Fibroblast of lung (primary cell): ENCODE results near the gene PRKAG2. TPM values are rescaled to one million over a fixed set of nuclear protein-coding genes. Genes with fewer than 3 reads are reported as not detected.

Experiments used
- DNase-seq, 2 donors: peaks; one replicate each; pipeline versions ENCODE4 v3.0.0 to v3.0.0-alpha.2; 2010; ENCODE audit warnings: low read depth in 2 of 2
- H2AFZ ChIP-seq: 2 replicates; pipeline ENCODE4 v1.5.1; 2012; ENCODE audit warnings: low read length, control low read depth, inconsistent platforms
- H3K27ac ChIP-seq: 2 replicates; pipeline ENCODE4 v1.5.1; 2011; ENCODE audit warnings: low read length, control low read depth; ENCODE audit not compliant: insufficient read depth
- H3K27me3 ChIP-seq: 2 replicates; pipeline ENCODE4 v1.5.1; 2011; ENCODE audit warnings: mild to moderate bottlenecking, low read length; ENCODE audit not compliant: control insufficient read depth, insufficient read depth
- H3K36me3 ChIP-seq: 2 replicates; pipeline ENCODE4 v1.5.1; 2011; ENCODE audit warnings: low read length; ENCODE audit not compliant: control insufficient read depth, insufficient read depth
- H3K4me1 ChIP-seq: 2 replicates; pipeline ENCODE4 v1.5.1; 2011; ENCODE audit warnings: low read length; ENCODE audit not compliant: control insufficient read depth, insufficient read depth; ENCODE audit errors: extremely low read depth
- H3K4me2 ChIP-seq: 2 replicates; pipeline ENCODE4 v1.5.1; 2011; ENCODE audit warnings: low read length, control low read depth; ENCODE audit not compliant: insufficient read depth; ENCODE audit errors: extremely low read depth
- H3K4me3 ChIP-seq, 4 experiments: fragments of 200-600 bp in 1 of 4; sonication (generic) in 1 of 4; replicated peaks in 1 of 4; 2 replicates each; pipeline ENCODE4 v1.5.1; 2011 to 2016; ENCODE audit warnings: low read length in 4 of 4, low read depth in 3 of 4, mild to moderate bottlenecking in 3 of 4, control low read depth in 2 of 4, inconsistent platforms in 1 of 4, mixed read lengths in 1 of 4; ENCODE audit not compliant: insufficient read depth in 1 of 4; ENCODE audit errors: control extremely low read depth in 1 of 4
- H3K79me2 ChIP-seq: 2 replicates; pipeline ENCODE4 v1.5.1; 2012; ENCODE audit warnings: mild to moderate bottlenecking, low read length, inconsistent platforms; ENCODE audit not compliant: control insufficient read depth, insufficient read depth
- H3K9ac ChIP-seq: 2 replicates; pipeline ENCODE4 v1.5.1; 2011; ENCODE audit warnings: mild to moderate bottlenecking, low read length, control low read depth; ENCODE audit not compliant: insufficient read depth
- H3K9me3 ChIP-seq: 2 replicates; pipeline ENCODE4 v1.5.1; 2012; ENCODE audit warnings: low read depth, low read length; ENCODE audit not compliant: control insufficient read depth, insufficient read depth
- H4K20me1 ChIP-seq: 2 replicates; pipeline ENCODE4 v1.5.1; 2011; ENCODE audit warnings: low read length; ENCODE audit not compliant: control insufficient read depth, insufficient read depth; ENCODE audit errors: extremely low read depth
- EZH2 ChIP-seq: IDR thresholded peaks from 2 replicates; pipeline ENCODE4 v1.5.1; 2012; ENCODE audit warnings: low read length, control low read depth, mild to moderate bottlenecking; ENCODE audit errors: missing control alignments
- polyA plus RNA-seq, 2 donors: library from polyadenylated mRNA; depleted of rRNA in 1 of 2; stranded (reverse) in 1 of 2; unstranded in 1 of 2; fragments of >200 nt; gene quantifications; 2 replicates each; pipeline ENCODE4 v1.2.1, GENCODE V29; 2011 to 2012; ENCODE audit warnings: missing spikeins in 1 of 2
- total RNA-seq: library from RNA; depleted of rRNA; stranded (reverse); fragments of >200 nt; gene quantifications from 2 replicates; pipeline ENCODE4 v1.2.1, GENCODE V29; 2014
- TF ChIP-seq, protein P1 (sequence below), 2 donors: IDR thresholded peaks in 1 of 2; conservative IDR thresholded peaks in 1 of 2; 1 replicate in 1 of 2; 2 replicates in 1 of 2; pipeline ENCODE4 v1.5.1; 2011 to 2012; ENCODE audit warnings: low read length in 2 of 2, control low read depth in 1 of 2, inconsistent platforms in 1 of 2, low read depth in 1 of 2, mild to moderate bottlenecking in 1 of 2

The PRKAG2 gene
- total and polyA plus RNA-seq, 2 donors (not counting 1 experiment from before 2014, with no cell fraction given): 11.9 to 56.7 TPM

DNA sequence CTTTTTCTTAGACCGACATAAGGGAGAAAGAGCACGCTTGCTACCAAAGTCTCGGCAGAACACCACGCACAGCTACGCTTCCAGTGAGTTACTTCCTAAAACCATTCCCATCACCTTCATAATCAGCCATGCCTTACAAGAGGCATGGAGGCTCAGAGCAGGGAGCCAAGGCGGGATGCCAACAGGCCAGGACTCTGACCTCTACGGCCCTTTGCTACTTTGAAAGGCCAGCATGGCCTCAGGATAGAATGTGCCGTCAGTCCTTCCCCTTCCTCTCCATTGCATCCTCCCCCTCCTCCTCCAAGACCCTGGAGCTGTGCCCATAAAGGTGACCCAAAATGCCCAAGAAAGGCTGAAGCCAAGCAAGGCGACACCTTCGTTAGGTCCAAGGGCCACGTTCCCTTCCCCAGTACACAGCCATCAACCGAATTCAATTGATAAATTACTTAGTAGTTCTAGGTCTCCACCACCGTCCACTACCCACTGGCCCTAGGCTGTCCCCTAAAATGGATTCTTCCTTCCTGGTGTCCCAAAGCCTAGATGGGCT lies 5.7 kb downstream of the PRKAG2 start:
- Histone ChIP-seq H3K9me3 (no peaks in the 10 kb centered on the region), H3K9ac (no peak overlapping the region), H3K4me1 (no peaks in the 10 kb centered on the region), H3K4me3 (no peak overlapping the region), H4K20me1 (no peaks in the 10 kb centered on the region), H3K79me2 (no peaks in the 10 kb centered on the region), H3K4me2 (no peak overlapping the region), H2AFZ (no peak overlapping the region), H3K36me3 (no peaks in the 10 kb centered on the region), H3K27me3 (peaks cover 9% of the 10 kb centered on the region), H3K27ac (no peak overlapping the region)
- no peak for DNase-seq
- no peak for TF ChIP-seq EZH2
- TF ChIP-seq, protein P1, sequence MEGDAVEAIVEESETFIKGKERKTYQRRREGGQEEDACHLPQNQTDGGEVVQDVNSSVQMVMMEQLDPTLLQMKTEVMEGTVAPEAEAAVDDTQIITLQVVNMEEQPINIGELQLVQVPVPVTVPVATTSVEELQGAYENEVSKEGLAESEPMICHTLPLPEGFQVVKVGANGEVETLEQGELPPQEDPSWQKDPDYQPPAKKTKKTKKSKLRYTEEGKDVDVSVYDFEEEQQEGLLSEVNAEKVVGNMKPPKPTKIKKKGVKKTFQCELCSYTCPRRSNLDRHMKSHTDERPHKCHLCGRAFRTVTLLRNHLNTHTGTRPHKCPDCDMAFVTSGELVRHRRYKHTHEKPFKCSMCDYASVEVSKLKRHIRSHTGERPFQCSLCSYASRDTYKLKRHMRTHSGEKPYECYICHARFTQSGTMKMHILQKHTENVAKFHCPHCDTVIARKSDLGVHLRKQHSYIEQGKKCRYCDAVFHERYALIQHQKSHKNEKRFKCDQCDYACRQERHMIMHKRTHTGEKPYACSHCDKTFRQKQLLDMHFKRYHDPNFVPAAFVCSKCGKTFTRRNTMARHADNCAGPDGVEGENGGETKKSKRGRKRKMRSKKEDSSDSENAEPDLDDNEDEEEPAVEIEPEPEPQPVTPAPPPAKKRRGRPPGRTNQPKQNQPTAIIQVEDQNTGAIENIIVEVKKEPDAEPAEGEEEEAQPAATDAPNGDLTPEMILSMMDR (conservative IDR thresholded peaks at IDR 0.05 in 1 of 2, IDR thresholded peaks at IDR 0.05 in 1 of 2; ENCODE audit: low read depth in 1 of 2, low read length in 2 of 2): no peak

DNA sequence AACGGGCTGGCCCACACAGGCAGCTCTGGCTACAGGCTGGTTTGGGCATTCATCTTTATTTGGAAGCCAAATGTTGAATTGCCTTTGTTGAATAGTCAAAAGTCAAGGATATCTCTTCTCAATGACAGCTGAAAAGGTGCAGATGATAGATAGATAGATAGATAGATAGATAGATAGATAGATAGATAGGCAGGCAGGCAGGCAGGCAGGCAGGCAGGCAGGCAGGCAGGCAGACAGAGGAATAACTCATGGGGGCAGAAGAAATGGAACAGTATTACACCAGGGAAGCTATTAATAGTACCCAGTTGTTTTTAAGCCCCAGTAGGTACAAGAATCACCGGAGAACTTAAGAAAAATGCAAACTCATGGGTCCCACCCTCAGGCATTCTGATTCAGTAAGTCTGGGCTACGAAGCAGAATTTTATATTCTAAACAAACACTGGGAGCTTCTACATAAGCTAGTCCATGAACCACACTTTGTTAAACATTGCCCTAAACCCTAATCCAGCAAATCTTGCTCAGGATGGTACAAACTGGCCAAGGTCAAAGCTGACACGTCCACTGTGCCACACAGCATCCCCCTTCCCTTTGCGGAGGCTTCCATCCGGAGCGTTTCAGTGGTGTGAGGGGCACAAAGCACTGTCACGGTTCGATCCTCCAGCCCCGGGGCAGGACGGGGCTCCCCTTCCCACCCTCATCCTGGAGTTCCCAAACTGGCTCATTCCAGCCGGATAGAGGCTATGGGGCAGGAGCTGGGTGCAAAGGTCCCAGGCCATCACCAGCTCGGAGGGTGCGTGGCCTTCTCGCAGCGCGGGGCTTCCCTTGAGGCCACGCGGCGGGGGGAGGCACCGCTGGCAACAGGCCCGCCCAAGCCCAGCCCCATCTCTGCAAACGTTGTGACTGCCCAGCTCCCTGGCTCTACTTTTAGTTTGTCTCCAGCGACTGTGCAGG lies 6.7 kb downstream of the PRKAG2 start:
- H3K79me2 ChIP-seq: no peaks in the 10 kb centered on the region
- no peak for TF ChIP-seq EZH2
- TF ChIP-seq, protein P1 (conservative IDR thresholded peaks at IDR 0.05 in 1 of 2, IDR thresholded peaks at IDR 0.05 in 1 of 2; ENCODE audit: low read depth in 1 of 2, low read length in 2 of 2): no peak
- peaks cover 8% of the 10 kb centered on the region for H3K27me3 ChIP-seq
- H3K4me3 ChIP-seq: no peak overlapping the region
- no peaks in the 10 kb centered on the region for H3K9me3 ChIP-seq
- H3K27ac ChIP-seq: no peak overlapping the region
- DNase-seq: no peak
- H3K36me3 ChIP-seq: no peaks in the 10 kb centered on the region
- no peaks in the 10 kb centered on the region for H3K4me1 ChIP-seq
- no peak overlapping the region for H3K9ac ChIP-seq
- H4K20me1 ChIP-seq: no peaks in the 10 kb centered on the region
- H2AFZ ChIP-seq: no peak overlapping the region
- no peak overlapping the region for H3K4me2 ChIP-seq

DNA sequence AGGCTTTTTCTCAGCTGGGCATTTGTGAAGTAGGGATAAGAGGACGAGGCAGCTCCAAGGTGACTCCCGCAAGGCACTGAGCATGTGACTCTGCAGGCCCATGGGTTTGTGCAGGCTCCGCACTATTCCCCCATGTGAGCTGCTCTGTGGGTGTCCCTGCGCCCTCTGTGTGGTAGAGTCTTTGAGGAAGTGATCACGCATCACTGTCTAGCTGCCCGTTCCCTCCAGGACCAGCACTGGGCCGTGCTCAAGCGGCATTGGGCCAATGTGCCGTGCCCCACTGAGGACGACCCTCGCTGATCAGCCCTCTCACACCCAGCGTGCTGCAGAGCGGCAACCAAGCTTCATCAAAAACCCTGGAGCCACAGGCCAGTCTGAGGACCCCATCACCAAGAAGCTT lies 7.5 kb downstream of the PRKAG2 start:
- Histone ChIP-seq H3K4me1 (no peaks in the 10 kb centered on the region), H2AFZ (no peak overlapping the region), H4K20me1 (no peaks in the 10 kb centered on the region), H3K4me2 (no peak overlapping the region), H3K9me3 (no peaks in the 10 kb centered on the region), H3K9ac (no peak overlapping the region), H3K27me3 (peaks cover 8% of the 10 kb centered on the region), H3K79me2 (no peaks in the 10 kb centered on the region), H3K4me3 (no peak overlapping the region), H3K36me3 (no peaks in the 10 kb centered on the region), H3K27ac (no peak overlapping the region)
- no peak for DNase-seq
- TF ChIP-seq, protein P1 (conservative IDR thresholded peaks at IDR 0.05 in 1 of 2, IDR thresholded peaks at IDR 0.05 in 1 of 2; ENCODE audit: low read depth in 1 of 2, low read length in 2 of 2): no peak
- TF ChIP-seq EZH2: no peak
